HG02870 (cell line): ENCODE measurements around the gene MYG1.
A peak's percentile ranks its signal among the peaks of the same experiment; 100 is the strongest.
"Not testable (repeated sequence)": the region's sequence is repeated elsewhere in the genome, so short reads cannot be mapped to it uniquely, and the experiment has no call there.

Source experiments
- ATAC-seq: cut with Tn5 transposase; IDR thresholded peaks from one replicate; pipeline ENCODE4 v1.9.1; 2021; ENCODE audit warnings: mild to moderate bottlenecking, moderate library complexity; ENCODE audit not compliant: unreplicated experiment

Gene MYG1

GRCh38 chr12:53326460-53327185 lies 27.1 kb downstream of the MYG1 start:
- no peak for ATAC-seq

- no peak for ATAC-seq
These were observed 28.0 kb downstream of the MYG1 start for GRCh38 chr12:53327435-53328042.

GRCh38 chr12:53328043-53328435 lies 28.5 kb downstream of the MYG1 start:
- no peak for ATAC-seq

- no peak for ATAC-seq
These were observed 31.2 kb downstream of the MYG1 start for GRCh38 chr12:53330671-53331070.

- not testable (repeated sequence) for ATAC-seq
These were observed 32.8 kb downstream of the MYG1 start for GRCh38 chr12:53332339-53332738.

GRCh38 chr12:53332744-53333143 lies 33.2 kb downstream of the MYG1 start:
- no peak for ATAC-seq

GRCh38 chr12:53333289-53333688 lies 33.8 kb downstream of the MYG1 start:
- ATAC-seq: no peak

GRCh38 chr12:53333845-53334244 lies 34.4 kb downstream of the MYG1 start:
- no peak for ATAC-seq

- no peak for ATAC-seq
These were observed 35.3 kb downstream of the MYG1 start for GRCh38 chr12:53334822-53335221.

GRCh38 chr12:53336181-53336681 lies 36.7 kb downstream of the MYG1 start, which contains the start of gene SP7:
Gene SP7 (minus strand): TSS chr12:53336354. CDS start chr12:53335646, 708 bp downstream.
- no peak for ATAC-seq

- ATAC-seq: no peak
These were observed 38.5 kb downstream of the MYG1 start for GRCh38 chr12:53338017-53338416.

- ATAC-seq: no peak
These were observed 39.4 kb downstream of the MYG1 start for GRCh38 chr12:53338916-53339315.

- ATAC-seq: no peak
These were observed 40.9 kb downstream of the MYG1 start for GRCh38 chr12:53340398-53340797.

- ATAC-seq: no peak
These were observed 44.0 kb downstream of the MYG1 start for GRCh38 chr12:53343449-53343848.

GRCh38 chr12:53343969-53344368 lies 44.5 kb downstream of the MYG1 start:
- ATAC-seq: no peak

GRCh38 chr12:53344487-53344823 lies 45.0 kb downstream of the MYG1 start:
- ATAC-seq: no peak

GRCh38 chr12:53344824-53345485 lies 45.5 kb downstream of the MYG1 start:
- peak; percentile 68 for ATAC-seq

- ATAC-seq: no peak
These were observed 46.1 kb downstream of the MYG1 start for GRCh38 chr12:53345486-53346188.

GRCh38 chr12:53346491-53346890 lies 47.0 kb downstream of the MYG1 start:
- ATAC-seq: no peak

- ATAC-seq: no peak
These were observed 48.4 kb downstream of the MYG1 start for GRCh38 chr12:53347905-53348304.
